NCI-H345 treated with DMSO at 0.1 percent for 48 hours (cell line): Measurements from ENCODE around the gene CAMK1.

Source experiments
- DNase-seq: peaks from one replicate; lab custom pipeline; 2025; ENCODE audit not compliant: unreplicated experiment; lab: John Stamatoyannopoulos, UW

CAMK1 gene

DNA sequence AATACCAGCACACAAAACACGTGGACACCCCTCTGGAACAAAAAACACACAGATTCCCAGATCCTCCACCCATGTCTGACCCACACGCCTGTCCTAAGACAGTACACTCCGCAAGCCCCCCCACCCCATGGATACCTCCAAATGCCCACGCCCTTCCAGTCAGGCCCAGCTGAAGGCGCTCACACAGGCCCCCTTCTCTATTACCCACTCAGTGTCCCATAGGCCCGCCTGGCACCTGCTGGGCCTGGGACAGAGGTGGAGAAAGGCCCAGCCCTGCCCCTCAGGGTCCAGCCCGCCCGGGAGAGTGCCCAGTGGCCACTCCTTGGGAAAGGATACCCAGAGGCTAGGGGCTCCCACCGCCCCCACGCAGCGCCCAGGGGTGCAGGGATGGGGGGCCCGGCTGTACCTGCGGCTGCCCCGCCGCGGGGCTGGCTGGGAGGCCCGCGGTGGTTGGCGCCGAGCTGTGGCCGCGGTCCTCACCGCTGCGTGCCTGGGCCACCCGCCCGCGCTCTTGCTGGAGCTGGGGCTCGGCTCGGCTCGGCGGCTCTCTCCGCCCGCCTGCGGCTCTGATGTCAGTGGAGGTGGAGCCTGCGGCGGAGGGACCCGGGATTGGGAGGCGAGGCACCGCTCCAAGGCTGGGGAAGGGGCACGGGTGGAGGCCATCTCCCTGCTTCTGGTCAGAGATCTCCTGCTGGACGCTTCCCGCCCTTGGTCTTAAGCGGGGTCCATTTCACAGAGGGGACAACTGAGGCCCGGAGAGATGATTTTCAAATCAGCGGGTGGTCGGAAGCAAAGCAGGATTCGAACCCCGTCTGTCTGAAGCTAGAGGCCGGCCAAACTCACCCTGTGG is at the start of gene CAMK1:
TSS of gene CAMK1 (minus strand) at position 522 of the 850 bp plus-strand sequence. CDS start 2,198 bp downstream, outside the sequence.
- no peak for DNase-seq

- DNase-seq: no peak
Measured at GRCh38 chr3:9818666-9819335, 49.1 kb upstream of the CAMK1 start.

DNA sequence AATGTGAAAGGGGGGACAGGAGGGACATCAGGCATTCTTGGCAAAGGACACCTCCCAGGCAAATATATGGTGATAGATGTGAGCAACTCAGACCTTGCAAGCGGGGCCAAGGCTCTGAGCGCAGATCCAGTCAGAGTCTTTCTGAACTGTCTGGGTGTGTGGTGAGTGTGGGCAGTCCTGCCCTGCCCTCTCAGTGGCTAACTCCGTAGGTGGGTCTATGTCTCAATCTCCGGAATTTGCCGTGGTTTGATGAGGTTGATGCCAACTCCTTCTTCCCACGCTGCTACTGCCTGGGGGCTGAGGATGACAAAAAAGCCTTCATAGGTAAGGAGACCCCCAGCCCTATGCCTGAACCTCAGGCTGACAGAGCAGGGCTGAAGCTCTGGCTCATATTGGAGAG is 47.7 kb upstream of the CAMK1 start:
- DNase-seq: no peak

- no peak for DNase-seq
Measured at GRCh38 chr3:9815986-9816385, 46.2 kb upstream of the CAMK1 start.

DNA sequence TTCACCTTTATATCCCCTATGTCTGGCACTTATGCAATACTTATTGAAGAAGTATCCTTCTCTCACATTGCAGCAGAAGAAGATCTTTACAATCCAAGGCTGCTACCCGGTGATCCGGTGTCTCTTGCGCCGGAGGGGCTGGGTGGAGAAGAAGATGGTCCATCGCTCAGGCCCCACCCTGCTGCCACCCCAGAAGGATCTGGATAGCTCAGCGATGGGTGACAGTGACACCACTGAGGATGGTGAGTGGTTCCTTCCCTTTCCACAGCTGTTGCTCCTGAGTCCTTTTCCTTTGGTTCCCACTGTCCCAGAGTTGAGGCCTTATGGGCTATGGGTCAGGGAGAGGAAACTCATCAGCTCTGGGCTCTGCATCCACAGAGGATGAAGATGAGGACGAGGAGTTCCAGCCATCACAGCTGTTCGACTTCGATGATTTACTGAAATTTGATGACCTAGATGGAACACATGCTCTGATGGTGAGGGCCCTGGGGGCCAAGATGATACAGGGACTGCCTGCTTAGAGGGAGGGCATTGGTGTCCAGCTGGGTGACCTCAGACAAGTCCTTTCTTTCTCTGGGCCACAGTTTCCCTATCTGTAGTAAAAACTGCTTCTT is 43.2 kb upstream of the CAMK1 start:
- DNase-seq: no peak

DNA sequence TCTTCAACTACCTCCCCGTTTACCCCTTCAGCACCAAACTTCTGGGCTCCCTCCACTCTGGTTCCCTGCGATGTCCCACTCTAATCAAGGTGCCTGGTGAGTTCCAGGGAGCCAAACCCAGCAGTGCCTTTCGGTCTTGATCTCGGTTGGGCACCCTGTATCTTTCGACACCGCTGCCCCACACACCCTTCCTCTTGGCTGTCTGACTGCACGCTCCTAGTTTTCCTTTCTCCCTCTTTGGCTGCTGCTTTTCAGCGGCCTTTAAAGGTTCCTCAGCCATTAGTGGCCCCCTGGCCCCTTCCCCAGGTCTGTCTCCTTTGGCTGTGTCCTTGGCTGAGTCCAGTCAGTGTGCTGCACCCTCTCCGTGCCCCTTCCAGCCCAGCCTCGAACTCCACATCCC is 41.1 kb upstream of the CAMK1 start:
- DNase-seq: no peak

DNA sequence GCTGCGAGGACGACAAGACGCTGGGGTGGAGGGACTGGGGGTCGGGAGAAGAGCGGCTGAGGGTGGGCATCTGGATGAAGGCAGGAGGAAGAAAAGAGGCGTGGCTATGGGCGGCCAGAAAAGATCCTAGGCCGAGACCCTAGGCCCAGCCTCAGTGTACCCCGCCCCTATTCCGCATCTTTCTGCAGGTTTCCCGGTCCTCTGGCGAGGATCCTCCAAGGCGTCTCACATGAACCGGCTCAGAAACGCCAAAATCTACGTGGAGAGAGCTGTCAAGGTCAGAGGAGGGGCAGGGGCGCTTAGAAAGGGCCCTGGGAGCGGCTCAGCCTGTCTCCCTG is 40.7 kb upstream of the CAMK1 start:
- DNase-seq: no peak

- DNase-seq: peak; percentile 27
Measured at GRCh38 chr3:9809615-9810432, 40.1 kb upstream of the CAMK1 start, which contains the start of gene TTLL3. TTLL3 (plus strand) TSS chr3:9810262; CDS start chr3:9810662, 400 bp downstream.

GRCh38 chr3:9809239-9809614 is 39.5 kb upstream of the CAMK1 start:
- no peak for DNase-seq

DNA sequence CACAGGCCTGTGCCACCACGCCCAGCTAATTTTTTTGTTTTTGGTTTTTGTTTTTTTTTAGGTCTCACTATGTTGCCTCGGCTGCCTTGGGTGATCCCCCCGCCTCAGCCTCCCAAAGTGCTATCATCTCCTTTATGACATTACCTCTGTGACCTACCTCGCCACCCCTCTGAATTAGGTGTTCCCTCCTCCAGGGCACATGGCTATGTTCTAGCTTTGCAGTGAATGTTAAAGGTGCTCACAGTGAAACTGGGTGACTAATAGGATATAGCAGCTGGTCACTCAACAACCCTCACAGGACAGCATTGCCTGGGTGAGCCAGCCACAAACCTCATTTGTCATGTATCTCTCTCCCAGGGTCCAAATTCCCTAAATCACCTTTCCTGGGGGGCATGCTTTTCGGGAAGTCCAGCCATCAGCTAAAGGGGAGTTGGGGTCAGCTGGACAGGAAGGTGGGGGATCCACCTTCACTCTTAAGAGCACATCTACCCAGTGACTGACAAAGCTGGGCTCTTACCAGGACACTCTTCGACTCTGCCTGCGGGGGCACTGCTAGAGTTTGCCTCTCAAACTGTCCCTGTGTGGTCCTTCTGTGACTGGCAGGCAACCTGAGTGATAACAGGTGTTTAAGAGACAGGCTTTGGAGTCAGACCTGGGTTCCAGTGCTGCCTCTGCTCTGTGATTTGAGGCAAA is 38.7 kb upstream of the CAMK1 start:
- DNase-seq: peak; percentile 31

- no peak for DNase-seq
Measured at GRCh38 chr3:9807981-9808344, 38.2 kb upstream of the CAMK1 start.

- no peak for DNase-seq
Measured at GRCh38 chr3:9806688-9807589, 37.2 kb upstream of the CAMK1 start.

GRCh38 chr3:9806137-9806536 is 36.4 kb upstream of the CAMK1 start:
- DNase-seq: no peak

- no peak for DNase-seq
Measured at GRCh38 chr3:9804996-9805395, 35.2 kb upstream of the CAMK1 start.

DNA sequence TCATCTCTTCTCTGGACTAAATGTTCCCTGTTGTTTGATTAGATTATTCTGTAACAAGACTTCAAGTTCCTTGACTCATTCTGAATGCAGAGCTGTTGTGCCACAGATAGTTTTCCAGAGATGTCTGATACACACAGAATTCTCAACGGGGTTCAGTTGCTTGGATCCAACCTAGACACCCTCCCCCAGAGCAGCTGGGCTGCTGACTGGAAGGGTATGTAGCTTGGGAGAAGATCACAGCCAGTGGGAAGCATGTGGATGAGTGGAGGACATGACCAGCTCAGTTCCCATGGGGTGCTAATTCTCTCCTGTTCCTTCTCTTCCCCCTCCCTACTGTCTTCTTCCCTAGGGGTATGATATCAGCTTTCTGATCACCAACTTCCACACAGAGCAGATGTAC is 33.7 kb upstream of the CAMK1 start:
- no peak for DNase-seq

GRCh38 chr3:9800529-9800928 is 30.8 kb upstream of the CAMK1 start:
- DNase-seq: no peak

GRCh38 chr3:9797196-9797945 is 27.6 kb upstream of the CAMK1 start:
- DNase-seq: no peak

GRCh38 chr3:9795207-9795606 is 25.5 kb upstream of the CAMK1 start:
- DNase-seq: no peak

DNA sequence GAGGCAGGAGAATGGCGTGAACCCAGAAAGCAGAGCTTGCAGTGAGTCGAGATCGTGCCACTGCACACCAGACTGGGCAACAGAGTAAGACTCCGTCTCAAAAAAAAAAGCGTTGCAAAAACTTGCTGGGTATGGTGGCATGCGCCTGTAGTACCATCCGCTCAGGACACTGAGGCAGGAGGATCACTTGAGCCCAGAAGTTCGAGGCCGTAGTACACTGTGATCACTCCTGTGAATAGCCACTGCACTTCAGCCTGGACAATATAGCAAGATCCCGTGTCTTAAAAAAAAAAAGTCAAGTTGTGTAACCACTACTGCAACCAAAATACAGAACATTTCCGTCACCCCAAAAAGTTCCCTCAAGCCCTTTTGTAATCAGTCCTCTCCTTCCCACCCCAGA is 24.7 kb upstream of the CAMK1 start:
- no peak for DNase-seq
